ENCODE data around the gene TTLL3. TPM values are rescaled to one million over a fixed set of nuclear protein-coding genes. Genes with fewer than 3 reads are reported as not detected.
"Not testable (repeated sequence)": the region's sequence is repeated elsewhere in the genome, so short reads cannot be mapped to it uniquely, and the experiment has no call there.

TTLL3 gene
- total RNA-seq, 1 donor from 2014 or later: 19.5 TPM

DNA sequence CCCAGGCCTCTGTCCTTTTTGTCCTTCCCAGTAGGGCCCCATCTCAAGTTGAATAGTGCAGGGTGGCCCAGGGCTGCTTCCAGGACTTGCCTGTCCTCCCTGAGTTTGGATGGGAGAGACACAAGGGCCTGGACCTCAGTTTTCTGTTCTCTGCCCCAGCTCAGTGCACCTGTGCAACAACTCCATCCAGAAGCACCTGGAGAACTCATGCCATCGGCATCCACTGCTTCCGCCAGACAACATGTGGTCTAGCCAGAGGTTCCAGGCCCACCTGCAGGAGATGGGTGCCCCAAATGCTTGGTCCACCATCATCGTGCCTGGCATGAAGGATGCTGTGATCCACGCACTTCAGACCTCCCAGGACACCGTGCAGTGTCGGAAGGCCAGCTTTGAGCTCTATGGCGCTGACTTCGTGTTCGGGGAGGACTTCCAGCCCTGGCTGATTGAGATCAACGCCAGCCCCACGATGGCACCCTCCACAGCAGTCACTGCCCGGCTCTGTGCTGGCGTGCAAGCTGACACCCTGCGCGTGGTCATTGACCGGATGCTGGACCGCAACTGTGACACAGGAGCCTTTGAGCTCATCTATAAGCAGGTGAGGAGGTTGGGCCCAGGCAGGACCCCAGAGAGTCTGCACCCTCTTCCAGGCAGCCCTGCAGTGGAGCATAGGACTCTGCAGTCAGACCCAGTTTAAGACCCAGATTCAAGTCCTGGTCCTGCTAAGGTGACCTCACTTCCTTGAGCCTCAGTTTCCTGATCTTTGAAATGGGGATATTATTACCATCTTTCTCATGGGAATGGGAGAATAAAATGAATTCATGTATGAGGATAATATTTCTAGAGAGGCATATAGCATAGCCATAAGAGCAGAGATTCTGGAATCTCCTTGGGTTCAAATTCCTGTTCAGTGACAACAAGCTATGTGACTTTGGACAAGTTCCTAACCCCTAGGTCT lies 19.0 kb downstream of the TTLL3 start:
- no peak for DNase-seq (ENCODE audit: low spot score)
- intact Hi-C loops (cut with DNase I): no loop called here

DNA sequence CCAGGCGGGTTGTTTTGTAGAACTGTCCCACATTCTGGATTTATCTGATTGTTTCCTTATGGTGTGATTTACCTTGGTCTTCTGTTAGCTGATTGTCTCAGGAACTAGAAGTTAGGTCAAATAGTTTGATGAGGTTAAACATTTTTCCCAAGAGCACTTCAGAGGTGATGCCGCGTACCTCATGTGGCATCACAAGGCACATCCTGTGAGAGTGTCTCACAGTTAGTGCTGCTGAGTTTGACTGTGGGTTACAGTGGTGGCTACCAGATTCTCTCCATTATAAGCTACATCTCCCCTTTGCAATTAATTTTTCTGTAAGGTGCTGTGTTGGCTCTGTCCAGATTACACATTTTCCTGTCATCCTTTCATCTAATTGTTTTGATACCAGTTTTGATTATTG lies 21.2 kb downstream of the TTLL3 start:
- intact Hi-C loops (cut with DNase I): no loop called here

DNA sequence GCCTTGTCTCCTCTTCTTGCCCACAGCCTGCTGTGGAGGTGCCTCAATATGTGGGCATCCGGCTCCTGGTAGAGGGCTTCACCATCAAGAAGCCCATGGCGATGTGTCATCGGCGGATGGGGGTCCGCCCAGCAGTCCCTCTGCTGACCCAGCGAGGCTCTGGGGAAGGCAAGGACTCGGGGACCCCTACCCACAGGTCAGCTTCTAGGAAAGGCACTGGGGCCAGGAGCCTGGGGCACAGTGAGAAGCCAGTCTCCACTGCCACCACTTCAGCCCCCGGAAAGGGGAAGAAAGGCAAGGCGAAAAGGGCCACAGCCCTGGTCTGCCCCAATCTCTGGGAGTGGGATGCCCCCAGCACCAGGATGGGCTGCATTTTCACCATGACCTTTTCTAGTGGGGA lies 23.0 kb downstream of the TTLL3 start:
- DNase-seq (ENCODE audit: low spot score): no peak

More for the DNA sequence above, 21.2 kb downstream of the TTLL3 start:
- no peak for DNase-seq (ENCODE audit: low spot score)

DNA sequence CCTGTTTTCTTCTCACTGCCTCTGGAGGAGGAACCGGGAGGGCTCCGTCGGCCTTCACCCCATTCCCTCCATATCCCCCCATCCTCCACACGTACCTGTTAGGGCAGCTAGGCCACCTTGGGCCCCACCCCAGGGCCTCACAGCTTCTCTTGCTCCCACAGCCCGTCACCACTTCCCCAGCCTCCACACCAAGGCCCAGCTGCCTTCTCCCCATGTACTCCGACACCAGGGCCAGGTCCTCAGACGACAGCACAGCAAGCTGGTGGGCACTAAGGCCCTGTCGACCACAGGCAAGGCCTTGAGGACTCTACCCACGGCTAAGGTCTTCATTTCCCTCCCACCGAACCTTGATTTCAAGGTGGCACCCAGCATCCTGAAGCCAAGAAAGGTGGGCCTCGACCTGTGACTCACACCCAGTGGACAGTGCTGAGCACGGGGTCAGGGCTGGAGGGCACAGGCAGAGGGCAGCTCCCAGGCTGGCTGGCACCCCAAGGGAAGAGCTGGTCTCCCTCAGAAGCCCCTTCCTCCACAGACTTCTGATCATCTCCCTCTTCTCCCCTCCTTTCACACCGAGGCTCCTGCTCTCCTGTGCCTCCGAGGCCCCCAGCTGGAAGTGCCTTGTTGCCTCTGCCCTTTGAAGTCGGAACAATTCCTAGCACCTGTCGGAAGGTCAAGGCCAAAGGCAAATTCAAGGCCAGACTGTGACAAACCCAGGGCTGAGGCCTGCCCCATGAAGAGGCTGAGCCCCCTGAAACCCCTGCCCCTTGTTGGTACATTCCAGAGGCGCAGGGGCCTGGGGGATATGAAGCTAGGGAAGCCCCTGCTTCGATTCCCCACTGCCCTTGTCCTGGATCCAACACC lies 24.7 kb downstream of the TTLL3 start:
- no peak for DNase-seq (ENCODE audit: low spot score)
- intact Hi-C loops (cut with DNase I): no loop called here

More for the DNA sequence above, 23.0 kb downstream of the TTLL3 start:
- intact Hi-C loops (cut with DNase I): no loop called here

DNA sequence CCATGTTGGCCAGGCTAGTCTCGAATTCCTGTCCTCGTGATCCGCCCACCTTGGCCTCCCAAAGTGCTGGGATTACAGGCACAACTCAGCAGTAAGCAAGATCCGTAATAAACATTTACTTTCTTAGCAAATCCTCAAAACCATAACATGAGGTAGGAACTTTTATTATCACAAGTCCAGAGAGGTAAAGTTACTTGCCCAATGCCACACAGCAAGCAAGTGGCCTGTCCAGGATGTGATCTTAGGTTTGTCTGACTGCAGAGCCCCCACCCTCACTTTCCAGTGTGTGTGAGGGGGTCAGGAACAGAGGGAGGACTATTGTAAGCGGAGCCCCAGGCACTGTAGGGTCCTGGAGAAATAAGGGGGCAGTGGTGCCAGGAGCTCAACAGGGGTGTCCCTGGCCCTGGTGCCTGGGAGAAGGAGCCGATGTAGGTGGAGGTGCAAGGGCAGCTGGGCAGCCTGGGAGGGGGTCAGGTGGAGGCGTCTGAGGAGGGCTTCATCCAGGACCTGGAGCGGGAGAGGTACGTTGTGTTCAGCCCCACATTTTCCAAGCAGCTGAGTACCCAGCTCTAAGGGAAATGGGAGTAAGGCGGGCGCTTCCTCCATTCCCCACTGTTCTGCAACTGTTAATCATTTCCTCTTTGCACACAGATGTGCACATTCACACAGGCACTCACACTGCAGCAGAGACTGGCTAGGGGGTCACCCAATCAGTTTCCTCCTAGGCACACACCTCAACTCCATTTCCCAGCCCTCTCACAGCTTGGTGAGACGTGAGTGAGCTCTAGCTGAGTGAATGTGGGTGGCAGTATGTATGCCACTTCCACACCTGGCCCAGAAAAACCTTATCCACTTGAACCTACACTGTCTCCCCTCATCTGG lies 27.9 kb downstream of the TTLL3 start:
- DNase-seq (ENCODE audit: low spot score): no peak
- intact Hi-C loops (cut with DNase I): no loop called here

DNA sequence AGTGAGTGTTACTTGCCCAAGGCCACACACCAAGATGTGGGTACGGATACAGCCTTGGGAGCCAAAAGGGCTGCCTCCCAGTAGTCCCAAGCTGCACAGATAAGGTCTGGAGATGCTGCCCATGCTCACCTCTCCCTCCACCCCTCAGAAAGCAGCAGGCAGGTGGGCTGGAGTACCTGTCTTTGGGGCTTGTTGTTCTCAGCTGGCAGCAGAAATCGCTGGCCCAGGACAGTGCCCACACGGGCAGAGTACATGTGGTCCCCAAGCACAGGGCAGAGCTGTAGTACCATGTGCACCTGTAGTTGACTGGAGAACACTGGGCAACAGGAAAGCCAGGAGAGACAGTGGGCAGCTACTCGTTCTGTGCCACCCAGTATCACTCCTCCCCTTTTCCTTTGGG lies 28.8 kb downstream of the TTLL3 start:
- intact Hi-C loops (cut with DNase I): no loop called here
- DNase-seq (ENCODE audit: low spot score): no peak

DNA sequence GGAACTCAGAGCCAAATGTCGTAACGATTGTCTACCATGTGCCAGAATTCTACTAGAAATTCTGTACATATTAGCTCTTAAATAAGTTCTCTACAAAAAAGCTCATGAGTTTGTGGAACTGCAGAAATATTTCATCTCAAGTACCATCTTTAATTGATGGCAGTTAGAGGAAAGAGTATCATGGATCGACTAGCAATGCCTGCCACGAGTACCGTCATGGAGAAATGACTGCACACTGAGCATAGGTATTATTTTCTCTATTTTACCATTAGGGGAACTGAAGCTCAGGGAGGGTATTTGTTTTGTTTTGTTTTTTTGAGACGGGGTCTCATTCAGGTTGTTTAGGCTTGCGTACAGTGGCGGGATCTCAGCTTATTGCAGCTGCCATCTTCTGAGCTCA lies 31.0 kb downstream of the TTLL3 start:
- DNase-seq (ENCODE audit: low spot score): no peak
- intact Hi-C loops (cut with DNase I): loop anchor here (10.0 kb wide), 1 partner anchor 74 kb away; the partner anchor contains the start of gene IL17RC

DNA sequence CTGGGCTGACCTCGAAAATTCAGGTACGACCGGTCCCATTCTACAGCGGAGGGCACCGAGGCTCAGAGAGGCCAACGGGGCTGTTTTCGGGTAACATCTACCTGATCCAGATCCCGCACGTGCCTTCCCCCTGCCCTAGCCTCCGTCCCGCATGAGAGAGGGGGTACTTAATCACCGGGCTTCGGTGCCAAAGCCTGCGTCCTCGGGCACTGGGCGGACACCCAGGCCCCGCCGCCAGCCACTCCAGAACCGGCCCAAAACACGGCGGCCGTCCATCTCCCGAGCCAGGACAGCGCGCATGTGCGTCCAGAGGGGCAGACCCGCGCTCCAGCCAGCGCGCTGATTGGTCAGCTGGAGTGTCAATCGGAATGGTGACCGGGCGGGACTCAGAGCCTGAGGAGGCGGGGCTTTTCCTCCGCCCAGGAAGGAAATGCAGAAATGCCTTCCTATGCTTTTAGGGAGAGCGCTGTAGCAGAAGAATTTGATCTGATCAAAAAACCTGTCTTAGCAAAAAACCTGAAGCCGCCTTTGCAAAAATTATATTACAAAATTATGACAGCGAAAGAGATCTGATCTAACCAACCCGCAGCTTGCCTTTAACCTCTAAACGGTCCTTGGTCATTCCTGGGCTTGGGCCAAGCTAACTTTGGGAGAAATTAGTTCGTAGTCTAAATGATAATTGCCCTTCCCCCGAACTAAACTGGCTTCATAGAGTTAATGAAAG lies 33.8 kb downstream of the TTLL3 start, which contains the start of gene RPUSD3:
Gene RPUSD3, minus strand, starts transcription at position 294 of the 724 bp plus-strand sequence. Its CDS starts 18 bp downstream, at position 276.
- DNase-seq (ENCODE audit: low spot score): peak; percentile 100
- intact Hi-C loops (cut with DNase I): loop anchor here (2.0 to 10.0 kb wide), 2 partner anchors 47 to 71 kb away; partner anchors contain the start of genes IL17RC and JAGN1

DNA sequence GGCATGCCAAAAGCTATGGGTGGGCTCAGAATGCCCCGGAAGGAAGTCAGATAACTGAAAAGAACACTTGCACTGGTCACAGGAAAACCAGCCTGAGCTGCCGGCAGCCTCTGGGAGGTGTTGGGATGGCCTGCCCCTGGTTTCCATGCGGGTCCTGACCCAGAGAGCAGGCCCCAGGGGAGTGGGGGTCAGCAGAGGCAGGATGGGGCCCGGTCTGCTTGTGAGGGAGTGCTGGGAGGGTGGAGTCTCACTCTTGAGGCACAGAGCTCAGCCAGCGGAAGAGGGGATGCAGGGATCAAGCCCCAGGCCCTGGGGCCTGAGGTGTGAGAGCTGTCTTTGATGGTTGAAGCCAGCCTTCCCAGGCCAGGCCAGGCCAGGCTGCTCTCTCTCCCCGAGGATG lies 36.2 kb downstream of the TTLL3 start:
- intact Hi-C loops (cut with DNase I): loop anchor here (10.0 kb wide), 1 partner anchor 69 kb away; the partner anchor contains the start of gene IL17RC
- no peak for DNase-seq (ENCODE audit: low spot score)

DNA sequence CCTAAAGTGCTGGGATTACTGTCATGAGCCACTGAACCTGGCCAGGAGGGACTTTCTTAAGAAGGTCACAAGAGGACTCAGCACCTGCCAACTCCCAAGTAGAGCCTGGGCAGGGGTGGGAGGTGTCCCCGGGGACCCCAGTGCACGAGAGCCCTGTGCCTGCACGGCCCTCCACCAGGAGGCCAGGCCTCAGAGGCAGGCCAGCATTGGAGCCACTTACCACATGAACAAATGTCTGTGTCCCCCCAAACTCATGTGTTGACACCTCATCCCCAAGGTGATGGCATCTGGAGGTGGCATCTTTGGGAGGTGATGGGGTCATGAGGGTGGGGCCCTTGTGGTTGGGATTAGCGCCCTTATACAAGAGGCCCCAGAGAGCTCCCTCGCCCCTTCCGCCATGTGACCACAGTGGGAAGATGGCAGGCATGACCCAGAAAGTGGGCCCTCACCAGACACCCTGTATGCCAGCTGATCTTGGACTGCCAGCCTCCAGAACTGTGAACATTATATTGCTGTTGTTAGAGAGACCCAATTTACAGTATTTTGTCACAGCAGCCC lies 36.9 kb downstream of the TTLL3 start:
- intact Hi-C loops (cut with DNase I): loop anchor here (10.0 kb wide), 1 partner anchor 68 kb away; the partner anchor contains the start of gene IL17RC
- DNase-seq (ENCODE audit: low spot score): no peak

DNA sequence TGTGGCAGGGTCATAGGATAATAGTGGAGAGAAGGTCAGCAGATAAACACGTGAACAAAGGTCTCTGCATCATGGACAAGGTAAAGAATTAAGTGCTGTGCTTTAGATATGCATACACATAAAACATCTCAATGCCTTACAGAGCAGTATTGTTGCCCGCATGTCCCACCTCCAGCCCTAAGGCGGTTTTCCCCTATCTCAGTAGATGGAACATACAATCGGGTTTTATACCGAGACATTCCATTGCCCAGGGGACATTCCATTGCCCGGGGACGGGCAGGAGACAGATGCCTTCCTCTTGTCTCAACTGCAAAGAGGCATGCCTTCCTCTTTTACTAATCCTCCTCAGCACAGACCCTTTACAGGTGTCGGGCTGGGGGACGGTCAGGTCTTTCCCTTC lies 37.8 kb downstream of the TTLL3 start:
- not testable (repeated sequence) for DNase-seq (ENCODE audit: low spot score)
- intact Hi-C loops (cut with DNase I): loop anchor here (10.0 kb wide), 1 partner anchor 67 kb away; the partner anchor contains the start of gene IL17RC

DNA sequence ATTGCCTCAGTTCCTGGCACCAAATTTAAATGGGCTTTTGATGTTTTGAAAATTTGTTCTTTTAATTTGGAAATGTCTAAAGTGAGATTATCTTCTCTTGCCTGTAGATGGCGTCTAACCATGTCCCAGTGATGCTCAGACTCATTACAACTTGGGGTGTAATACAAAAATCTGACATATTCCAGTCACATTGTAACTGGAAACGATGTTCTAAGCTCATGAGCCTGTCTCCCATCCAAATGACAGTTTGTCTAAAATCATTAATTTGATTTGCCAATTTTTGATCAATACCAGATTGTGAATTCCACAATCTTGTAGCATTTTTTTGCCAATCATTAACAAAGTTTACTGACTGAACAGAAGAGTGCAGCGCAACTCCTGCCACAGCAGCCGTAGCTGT lies 38.8 kb downstream of the TTLL3 start:
- intact Hi-C loops (cut with DNase I): loop anchor here (10.0 kb wide), 1 partner anchor 66 kb away; the partner anchor contains the start of gene IL17RC
- not testable (repeated sequence) for DNase-seq (ENCODE audit: low spot score)

DNA sequence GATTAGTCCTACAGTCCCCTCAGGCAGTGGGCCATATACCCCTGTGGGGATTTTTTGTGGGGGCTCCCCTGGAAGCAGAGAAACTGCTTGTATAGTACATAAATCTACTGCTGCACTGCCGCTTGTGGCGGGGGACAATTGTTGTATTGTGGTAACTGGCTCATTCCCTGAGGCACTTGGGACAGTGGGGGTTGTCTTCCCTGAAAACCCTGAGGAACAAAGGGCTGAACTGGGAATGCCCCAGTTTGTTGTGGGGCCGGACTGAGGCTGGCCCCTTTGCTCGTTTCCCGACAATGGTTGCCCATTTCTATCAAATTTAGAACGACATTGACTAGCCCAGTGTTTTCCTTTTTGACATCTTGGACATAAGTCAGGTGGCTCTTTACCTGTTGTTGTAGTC lies 41.3 kb downstream of the TTLL3 start:
- DNase-seq (ENCODE audit: low spot score); intact Hi-C loops (cut with DNase I): not testable (repeated sequence)

DNA sequence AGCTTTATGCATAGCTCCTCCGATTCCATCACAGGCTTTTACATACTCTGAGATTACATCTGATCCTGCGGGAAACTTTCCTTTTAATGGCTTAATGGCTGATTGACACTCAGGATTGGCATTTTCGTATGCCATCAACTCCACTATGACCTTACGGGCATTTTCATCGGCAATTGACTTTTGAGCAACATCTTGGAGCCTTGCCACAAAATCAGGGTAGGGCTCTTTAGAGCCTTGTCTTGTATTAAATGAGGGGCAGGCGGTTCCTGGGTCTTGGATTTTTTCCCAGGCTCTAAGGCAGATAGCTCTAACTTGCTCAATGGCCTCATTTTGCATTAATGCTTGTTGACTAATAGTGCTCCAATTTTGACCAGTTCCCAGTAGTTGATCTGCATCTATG lies 41.9 kb downstream of the TTLL3 start:
- DNase-seq (ENCODE audit: low spot score); intact Hi-C loops (cut with DNase I): not testable (repeated sequence)

DNA sequence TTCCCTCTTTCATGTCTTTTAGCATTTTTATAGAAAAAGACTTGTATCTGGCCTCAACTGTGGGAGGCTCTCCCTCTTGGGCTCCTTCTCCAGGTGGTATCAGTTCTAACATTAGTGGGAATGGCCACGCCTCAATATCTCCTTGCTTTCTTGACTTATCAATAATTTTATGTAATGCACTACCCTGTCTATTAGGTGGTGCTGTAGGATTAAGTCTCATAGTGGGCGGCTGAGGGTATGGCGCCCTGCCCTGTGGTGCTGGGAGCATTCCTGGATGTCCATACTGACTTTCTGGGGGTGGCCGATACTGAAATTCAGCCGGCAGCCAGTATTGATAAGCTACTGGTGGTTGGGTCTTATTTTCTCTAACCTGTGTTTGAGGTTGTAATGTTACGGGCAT lies 42.5 kb downstream of the TTLL3 start:
- intact Hi-C loops (cut with DNase I): no loop called here
- no peak for DNase-seq (ENCODE audit: low spot score)

DNA sequence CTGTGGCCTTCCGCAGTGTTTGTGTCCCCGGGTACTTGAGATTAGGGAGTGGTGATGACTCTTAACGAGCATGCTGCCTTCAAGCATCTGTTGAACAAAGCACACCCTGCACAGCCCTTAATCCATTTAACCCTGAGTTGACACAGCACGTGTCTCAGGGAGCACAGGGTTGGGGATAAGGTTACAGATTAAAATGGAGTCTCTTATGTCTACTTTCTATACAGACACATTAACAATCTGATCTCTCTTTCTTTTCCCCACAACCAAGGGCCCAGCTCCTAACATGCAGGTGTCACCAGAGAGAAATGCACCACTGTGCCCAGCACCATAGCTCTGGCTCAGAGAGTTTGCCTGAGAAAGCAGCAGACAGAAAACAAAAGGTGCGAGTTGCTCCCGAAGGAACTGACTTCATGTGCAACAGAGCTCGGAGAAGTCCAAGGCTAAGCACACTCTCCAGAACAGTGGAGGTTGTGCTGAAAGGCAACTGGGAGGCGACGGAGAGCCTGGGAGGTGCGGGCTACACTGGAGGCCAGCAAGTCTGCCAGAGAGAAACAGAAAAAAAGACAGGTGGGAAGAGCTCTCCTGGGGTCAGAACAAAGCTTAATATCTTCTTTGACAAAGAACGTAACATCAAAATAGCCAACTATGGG lies 44.4 kb downstream of the TTLL3 start:
- intact Hi-C loops (cut with DNase I); DNase-seq (ENCODE audit: low spot score): not testable (repeated sequence)

DNA sequence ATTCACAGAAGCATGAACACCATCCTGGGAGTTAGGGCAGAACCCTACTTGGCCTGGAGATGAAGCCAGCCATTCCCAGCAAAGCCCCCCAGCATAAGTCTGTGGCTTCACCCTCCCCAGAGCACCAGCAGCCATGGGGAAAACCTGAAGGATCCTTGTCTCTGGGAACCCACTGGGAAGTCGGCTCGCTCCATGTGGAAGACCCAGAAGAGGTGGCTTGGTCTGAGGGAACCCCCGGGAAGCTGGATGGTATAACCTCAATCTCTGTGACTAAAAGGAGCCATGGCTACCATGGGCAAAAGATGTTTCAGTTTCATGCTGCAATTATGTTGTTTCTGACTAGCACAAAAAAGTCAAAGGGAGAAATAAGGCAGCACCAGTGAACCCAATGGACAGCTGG lies 45.5 kb downstream of the TTLL3 start:
- no peak for DNase-seq (ENCODE audit: low spot score)
- intact Hi-C loops (cut with DNase I): no loop called here

All from cardiac septum (tissue), 1 donor.